Keratinocyte (primary cell): ENCODE data around the gene RPA1. TPM values are rescaled to one million over a fixed set of nuclear protein-coding genes. Genes with fewer than 3 reads are reported as not detected.

Experiments used
- DNase-seq: peaks from one replicate; pipeline ENCODE4 v3.0.0-alpha.2; 2011; ENCODE audit warnings: low read depth, missing footprints, low spot score
- FAIRE-seq: peaks from 2 replicates; lab custom pipeline; 2011; peaks lifted over from hg19 to GRCh38; lab: Jason Lieb, UNC
- H2AFZ ChIP-seq: 2 replicates; pipeline ENCODE4 v1.6.0; 2012; ENCODE audit warnings: low read length, control low read depth, inconsistent platforms; ENCODE audit not compliant: control insufficient read depth
- H3K27ac ChIP-seq: 2 replicates; pipeline ENCODE4 v1.5.1; 2011; ENCODE audit warnings: low read length; ENCODE audit not compliant: control insufficient read depth, insufficient read depth
- H3K27me3 ChIP-seq: 3 replicates; pipeline ENCODE4 v1.6.0; 2011; ENCODE audit warnings: low read length; ENCODE audit not compliant: control insufficient read depth, insufficient read depth; ENCODE audit errors: extremely low read depth
- H3K36me3 ChIP-seq, 2 experiments: 2 replicates in 1 of 2; 3 replicates in 1 of 2; pipeline ENCODE4 v1.5.1; 2011; ENCODE audit warnings: low read length in 2 of 2, mild to moderate bottlenecking in 1 of 2; ENCODE audit not compliant: control insufficient read depth in 2 of 2, insufficient read depth in 2 of 2; ENCODE audit errors: extremely low read depth in 1 of 2
- H3K4me1 ChIP-seq: 3 replicates; pipeline ENCODE4 v1.5.1; 2011; ENCODE audit warnings: low read length; ENCODE audit not compliant: control insufficient read depth, insufficient read depth; ENCODE audit errors: extremely low read depth
- H3K4me2 ChIP-seq: 3 replicates; pipeline ENCODE4 v1.6.0; 2011; ENCODE audit warnings: low read depth, low read length; ENCODE audit not compliant: control insufficient read depth, insufficient read depth; ENCODE audit errors: extremely low read depth
- H3K4me3 ChIP-seq, 3 experiments: fragments of 200-600 bp in 1 of 3; sonication (generic) in 1 of 3; 2 replicates in 2 of 3; 3 replicates in 1 of 3; pipeline ENCODE4 v1.5.1; 2011 to 2016; ENCODE audit warnings: low read length in 3 of 3, mild to moderate bottlenecking in 3 of 3, control low read depth in 2 of 3, inconsistent platforms in 1 of 3, low read depth in 1 of 3, mixed read lengths in 1 of 3, mixed run types in 1 of 3, moderate library complexity in 1 of 3; ENCODE audit not compliant: control insufficient read depth in 2 of 3, insufficient read depth in 2 of 3; ENCODE audit errors: extremely low read depth in 1 of 3
- H3K79me2 ChIP-seq: 2 replicates; pipeline ENCODE4 v1.6.0; 2012; ENCODE audit warnings: low read length; ENCODE audit not compliant: control insufficient read depth, insufficient read depth
- H3K9ac ChIP-seq: 3 replicates; pipeline ENCODE4 v1.6.0; 2011; ENCODE audit warnings: low read length; ENCODE audit not compliant: control insufficient read depth, insufficient read depth; ENCODE audit errors: extremely low read depth
- H3K9me1 ChIP-seq: 3 replicates; pipeline ENCODE4 v1.6.0; 2011; ENCODE audit warnings: low read length; ENCODE audit not compliant: control insufficient read depth, insufficient read depth; ENCODE audit errors: extremely low read depth
- H3K9me3 ChIP-seq: 2 replicates; pipeline ENCODE4 v1.5.1; 2012; ENCODE audit warnings: low read depth, low read length; ENCODE audit not compliant: control insufficient read depth
- H4K20me1 ChIP-seq: 3 replicates; pipeline ENCODE4 v1.6.0; 2011; ENCODE audit warnings: low read length; ENCODE audit not compliant: control insufficient read depth, insufficient read depth; ENCODE audit errors: extremely low read depth
- EZH2 ChIP-seq: IDR thresholded peaks from one replicate; pipeline ENCODE4 v1.6.1; 2012; ENCODE audit warnings: inconsistent platforms, mild to moderate bottlenecking, low read length, moderate library complexity
- dilution Hi-C: fragments of 300-500 bp; cut with MboI; formaldehyde crosslinking; loops from one replicate; pipeline ENCODE4 v1.7.0; 2020; ENCODE audit warnings: low sequenced_read_pairs; ENCODE audit not compliant: extremely low pct_ligation_motif_present
- polyA plus RNA-seq, 5 experiments: library from polyadenylated mRNA; depleted of rRNA in 3 of 5; stranded (reverse) in 3 of 5; stranded (forward) in 1 of 5; unstranded in 1 of 5; fragments of >200 nt; gene quantifications; 1 replicate in 1 of 5; 2 replicates in 3 of 5; 3 replicates in 1 of 5; pipeline versions ENCODE4 v1.2.1 to v1.2.3, GENCODE V29; 2011 to 2012; ENCODE audit warnings: missing spikeins in 2 of 5, low read depth in 1 of 5, low replicate concordance in 1 of 5
- TF ChIP-seq, protein P1 (sequence below), 3 experiments: IDR thresholded peaks in 1 of 3; conservative IDR thresholded peaks in 1 of 3; optimal IDR thresholded peaks in 1 of 3; 2 replicates in 2 of 3; 3 replicates in 1 of 3; pipeline versions ENCODE3 to v1.5.1; 2011; ENCODE audit warnings: low read length in 3 of 3, mild to moderate bottlenecking in 3 of 3, moderate library complexity in 2 of 3, control low read depth in 1 of 3, inconsistent platforms in 1 of 3; ENCODE audit not compliant: insufficient read depth in 2 of 3; ENCODE audit errors: extremely low read depth in 1 of 3

RPA1 gene
- polyA plus RNA-seq, 1 donor (not counting 4 experiments of a cell fraction or from before 2014, with no cell fraction given): 74.9 TPM

DNA sequence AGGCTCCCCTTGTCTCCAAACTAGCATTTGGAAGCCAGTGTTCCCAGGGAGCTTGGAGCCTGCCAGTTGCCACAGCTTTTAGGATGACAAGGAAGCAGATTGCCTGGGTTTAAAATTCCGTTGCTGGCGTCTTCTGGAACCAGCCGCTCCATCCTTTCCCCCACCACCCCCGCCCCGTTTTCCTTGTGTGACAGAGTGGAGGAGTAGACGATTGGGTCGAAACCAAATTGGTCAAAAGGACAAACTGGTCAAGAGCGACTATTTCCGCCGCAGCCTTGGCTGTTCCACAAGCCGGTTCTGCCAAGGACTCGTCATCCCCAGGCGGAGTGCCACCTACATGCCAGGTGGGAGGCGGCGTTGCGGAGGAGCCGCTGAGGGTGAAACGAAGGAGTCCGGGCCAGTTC is 91.1 kb downstream of the RPA1 start:
- FAIRE-seq: no peak
- Histone ChIP-seq H3K27ac (no peak overlapping the region), H3K9ac (no peak overlapping the region), H3K4me2 (no peak overlapping the region), H4K20me1 (no peaks in the 10 kb centered on the region), H3K36me3 (no peaks in the 10 kb centered on the region), H3K27me3 (peaks cover 10% of the 10 kb centered on the region), H3K4me1 (no peaks in the 10 kb centered on the region), H3K9me1 (no peaks in the 10 kb centered on the region), H3K9me3 (no peaks in the 10 kb centered on the region), H3K79me2 (no peaks in the 10 kb centered on the region), H3K4me3 (no peak overlapping the region), H2AFZ (no peak overlapping the region)
- TF ChIP-seq, protein P1, sequence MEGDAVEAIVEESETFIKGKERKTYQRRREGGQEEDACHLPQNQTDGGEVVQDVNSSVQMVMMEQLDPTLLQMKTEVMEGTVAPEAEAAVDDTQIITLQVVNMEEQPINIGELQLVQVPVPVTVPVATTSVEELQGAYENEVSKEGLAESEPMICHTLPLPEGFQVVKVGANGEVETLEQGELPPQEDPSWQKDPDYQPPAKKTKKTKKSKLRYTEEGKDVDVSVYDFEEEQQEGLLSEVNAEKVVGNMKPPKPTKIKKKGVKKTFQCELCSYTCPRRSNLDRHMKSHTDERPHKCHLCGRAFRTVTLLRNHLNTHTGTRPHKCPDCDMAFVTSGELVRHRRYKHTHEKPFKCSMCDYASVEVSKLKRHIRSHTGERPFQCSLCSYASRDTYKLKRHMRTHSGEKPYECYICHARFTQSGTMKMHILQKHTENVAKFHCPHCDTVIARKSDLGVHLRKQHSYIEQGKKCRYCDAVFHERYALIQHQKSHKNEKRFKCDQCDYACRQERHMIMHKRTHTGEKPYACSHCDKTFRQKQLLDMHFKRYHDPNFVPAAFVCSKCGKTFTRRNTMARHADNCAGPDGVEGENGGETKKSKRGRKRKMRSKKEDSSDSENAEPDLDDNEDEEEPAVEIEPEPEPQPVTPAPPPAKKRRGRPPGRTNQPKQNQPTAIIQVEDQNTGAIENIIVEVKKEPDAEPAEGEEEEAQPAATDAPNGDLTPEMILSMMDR (optimal IDR thresholded peaks at IDR 0.05 in 1 of 3, IDR thresholded peaks at IDR 0.05 in 1 of 3, conservative IDR thresholded peaks at IDR 0.05 in 1 of 3; ENCODE audit: extremely low read depth in 1 of 3, insufficient read depth in 2 of 3, low read length in 3 of 3): no peak
- no peak for TF ChIP-seq EZH2
- dilution Hi-C loops: no loop called here
- DNase-seq: no peak

DNA sequence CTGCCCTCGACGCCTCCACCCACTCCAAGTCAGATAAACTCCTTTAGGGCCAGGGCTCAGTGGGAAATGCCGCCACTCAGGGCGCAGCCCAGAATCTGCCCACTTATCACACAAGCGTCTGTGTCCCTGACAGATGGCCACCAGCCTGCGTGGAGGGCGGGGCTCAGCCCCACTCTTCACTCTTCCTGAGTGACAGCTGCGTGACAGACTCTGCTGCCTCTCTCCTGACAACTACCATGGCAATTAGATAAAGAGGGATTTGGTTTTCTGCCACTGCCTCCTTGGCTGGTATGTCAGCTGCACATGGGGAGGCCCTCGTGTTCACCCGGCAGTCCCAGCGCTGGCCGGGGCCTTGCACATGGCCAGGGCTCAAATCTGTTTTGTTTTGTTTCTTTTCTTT is 99.2 kb downstream of the RPA1 start:
- Histone ChIP-seq H3K4me1 (no peaks in the 10 kb centered on the region), H3K9me3 (no peaks in the 10 kb centered on the region), H3K36me3 (no peaks in the 10 kb centered on the region), H4K20me1 (no peaks in the 10 kb centered on the region), H2AFZ (no peak overlapping the region), H3K9me1 (no peaks in the 10 kb centered on the region), H3K4me2 (no peak overlapping the region), H3K9ac (no peak overlapping the region), H3K27me3 (no peaks in the 10 kb centered on the region), H3K79me2 (no peaks in the 10 kb centered on the region), H3K27ac (no peak overlapping the region), H3K4me3 (no peak overlapping the region)
- no peak for DNase-seq
- no peak for TF ChIP-seq EZH2
- TF ChIP-seq, protein P1 (optimal IDR thresholded peaks at IDR 0.05 in 1 of 3, IDR thresholded peaks at IDR 0.05 in 1 of 3, conservative IDR thresholded peaks at IDR 0.05 in 1 of 3; ENCODE audit: extremely low read depth in 1 of 3, insufficient read depth in 2 of 3, low read length in 3 of 3): no peak
- dilution Hi-C loops: no loop called here
- no peak for FAIRE-seq
